SK-N-SH treated with all-trans-retinoic acid at 6 μM for 48 hours (cell line): Measurements from ENCODE around the gene IFNA14.
"Not testable (repeated sequence)": the region's sequence is repeated elsewhere in the genome, so short reads cannot be mapped to it uniquely, and the experiment has no call there.

Experiments used
- ATAC-seq: fragments of 200-7000 bp; cut with Tn5 transposase; 3 replicates; pipeline ENCODE4 v1.9.1; 2020; ENCODE audit warnings: mild to moderate bottlenecking, moderate library complexity
- OSR1 ChIP-seq: fragments of 250-450 bp; sonication (Bioruptor Pico); IDR thresholded peaks from 2 replicates; pipeline ENCODE4 v1.8.0; 2022; ENCODE audit warnings: moderate library complexity, mild to moderate bottlenecking, inconsistent platforms
- TOX ChIP-seq: fragments of 250-450 bp; sonication (Bioruptor Pico); IDR thresholded peaks from 2 replicates; pipeline ENCODE4 v1.8.0; 2021; ENCODE audit warnings: mild to moderate bottlenecking, moderate library complexity, borderline replicate concordance
- ZC3H10 ChIP-seq: fragments of 250-450 bp; sonication (Bioruptor Pico); IDR thresholded peaks from 2 replicates; pipeline ENCODE4 v1.5.1; 2021; ENCODE audit warnings: mild to moderate bottlenecking, moderate library complexity
- ZNF565 ChIP-seq: fragments of 450-650 bp; formaldehyde crosslinking; conservative IDR thresholded peaks from 2 replicates; pipeline ENCODE4 v1.5.0; 2020; ENCODE audit warnings: low read depth, mild to moderate bottlenecking, moderate library complexity
- TF ChIP-seq, protein P1 (sequence below): fragments of 250-450 bp; sonication (Bioruptor Pico); IDR thresholded peaks from 2 replicates; pipeline ENCODE4 v1.5.0; 2020; ENCODE audit warnings: mild to moderate bottlenecking, moderate library complexity

Gene IFNA14

DNA sequence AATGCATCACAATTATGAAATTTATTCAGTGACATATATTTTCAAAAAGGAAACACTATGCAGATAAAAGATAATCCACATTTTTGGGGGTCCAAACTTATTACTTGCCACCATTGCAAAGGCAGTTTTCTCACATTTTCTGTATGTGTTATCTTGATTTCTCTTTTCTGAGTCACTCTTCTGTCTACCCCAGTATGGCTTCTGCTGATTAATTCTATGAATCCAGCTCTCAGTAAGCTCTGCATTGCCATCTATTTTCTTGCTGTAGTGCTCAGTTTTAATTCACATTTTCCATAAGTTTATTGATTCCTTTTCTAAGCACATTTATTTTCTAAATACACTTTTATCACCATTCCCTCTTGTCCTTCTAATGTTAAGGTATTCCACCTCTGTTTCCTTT lies 34.6 kb downstream of the IFNA14 start (continued):
- no peak for TF ChIP-seq ZNF565 (CRISPR knock-in tag)
- TF ChIP-seq, protein P1, sequence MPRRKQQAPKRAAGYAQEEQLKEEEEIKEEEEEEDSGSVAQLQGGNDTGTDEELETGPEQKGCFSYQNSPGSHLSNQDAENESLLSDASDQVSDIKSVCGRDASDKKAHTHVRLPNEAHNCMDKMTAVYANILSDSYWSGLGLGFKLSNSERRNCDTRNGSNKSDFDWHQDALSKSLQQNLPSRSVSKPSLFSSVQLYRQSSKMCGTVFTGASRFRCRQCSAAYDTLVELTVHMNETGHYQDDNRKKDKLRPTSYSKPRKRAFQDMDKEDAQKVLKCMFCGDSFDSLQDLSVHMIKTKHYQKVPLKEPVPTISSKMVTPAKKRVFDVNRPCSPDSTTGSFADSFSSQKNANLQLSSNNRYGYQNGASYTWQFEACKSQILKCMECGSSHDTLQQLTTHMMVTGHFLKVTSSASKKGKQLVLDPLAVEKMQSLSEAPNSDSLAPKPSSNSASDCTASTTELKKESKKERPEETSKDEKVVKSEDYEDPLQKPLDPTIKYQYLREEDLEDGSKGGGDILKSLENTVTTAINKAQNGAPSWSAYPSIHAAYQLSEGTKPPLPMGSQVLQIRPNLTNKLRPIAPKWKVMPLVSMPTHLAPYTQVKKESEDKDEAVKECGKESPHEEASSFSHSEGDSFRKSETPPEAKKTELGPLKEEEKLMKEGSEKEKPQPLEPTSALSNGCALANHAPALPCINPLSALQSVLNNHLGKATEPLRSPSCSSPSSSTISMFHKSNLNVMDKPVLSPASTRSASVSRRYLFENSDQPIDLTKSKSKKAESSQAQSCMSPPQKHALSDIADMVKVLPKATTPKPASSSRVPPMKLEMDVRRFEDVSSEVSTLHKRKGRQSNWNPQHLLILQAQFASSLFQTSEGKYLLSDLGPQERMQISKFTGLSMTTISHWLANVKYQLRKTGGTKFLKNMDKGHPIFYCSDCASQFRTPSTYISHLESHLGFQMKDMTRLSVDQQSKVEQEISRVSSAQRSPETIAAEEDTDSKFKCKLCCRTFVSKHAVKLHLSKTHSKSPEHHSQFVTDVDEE (CRISPR knock-in tag), result no peak
- TF ChIP-seq ZC3H10, result no peak
- no peak for TF ChIP-seq OSR1 (CRISPR knock-in tag)
- TF ChIP-seq TOX (CRISPR knock-in tag), result no peak

DNA sequence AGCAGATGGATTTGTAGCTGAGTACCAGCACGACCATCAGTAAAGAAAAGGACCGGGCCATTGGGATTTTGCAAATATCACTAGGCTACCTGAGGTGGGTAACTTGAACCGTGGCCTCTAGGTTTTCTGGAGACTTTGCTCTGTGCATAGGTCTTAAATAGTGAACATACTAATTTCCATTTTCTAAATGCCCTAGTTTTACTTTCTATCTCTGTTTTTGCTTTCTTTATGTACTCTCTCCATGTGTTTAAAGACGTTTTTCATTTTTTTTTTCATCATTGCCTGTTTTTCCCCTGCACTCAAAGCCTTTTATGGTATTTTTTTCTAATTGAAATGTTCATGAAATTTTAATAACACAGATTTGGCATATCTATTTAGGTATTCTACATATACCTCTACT lies 37.7 kb downstream of the IFNA14 start, which contains the start of gene IFNA7:
Gene IFNA7 (minus strand): TSS at position 101 of the 400 bp plus-strand sequence. CDS start 40 bp downstream, at position 61.
- ATAC-seq, result not testable (repeated sequence)

DNA sequence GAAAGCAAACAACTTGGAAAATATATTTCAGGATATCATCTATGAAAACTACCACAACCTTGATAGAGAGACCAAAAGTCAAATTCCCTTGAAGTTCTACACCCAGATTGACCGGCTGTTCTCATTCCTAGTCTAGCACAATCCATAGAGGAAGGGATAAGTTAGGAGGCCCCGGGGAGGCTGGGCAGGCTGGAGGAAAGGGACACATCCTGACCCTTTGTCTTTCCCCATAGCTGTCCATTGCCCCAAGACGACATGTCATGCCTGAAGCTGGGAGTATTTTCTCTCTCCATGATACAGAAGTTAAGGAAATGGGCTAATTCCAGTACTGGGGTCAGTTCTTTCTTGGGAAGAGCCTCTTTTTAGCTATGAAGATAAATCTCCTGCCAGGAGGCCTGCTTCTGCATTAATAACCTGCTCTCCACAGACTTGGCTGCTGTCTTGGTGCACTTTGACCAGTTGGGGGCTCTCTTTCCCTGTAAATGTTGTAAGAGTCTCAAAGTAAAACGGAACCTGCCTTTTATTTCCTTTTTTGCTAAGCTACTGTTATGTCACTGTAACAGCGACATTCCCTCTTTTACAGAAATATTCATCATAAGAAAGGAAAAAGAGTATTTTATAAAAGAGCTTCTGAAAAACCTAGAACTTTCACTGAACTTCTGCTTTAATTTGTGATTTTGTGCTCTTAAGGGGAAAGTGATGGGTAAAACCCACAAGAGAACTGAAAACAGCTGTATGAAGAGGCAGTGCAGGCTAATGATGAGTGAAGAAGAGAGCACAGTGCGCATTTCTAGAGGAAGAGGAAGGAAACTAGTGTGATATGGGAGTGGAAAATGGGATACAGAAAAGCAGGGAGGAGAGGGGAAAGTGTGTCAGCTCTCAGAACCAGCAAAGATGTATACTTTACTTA lies 44.7 kb downstream of the IFNA14 start:
- ATAC-seq, result peak; percentile 96
